Superior temporal gyrus (tissue), 1 donor: ENCODE measurements around the gene ODAD4.

Source experiments
- DNase-seq: peaks from one replicate; pipeline ENCODE4 v3.0.0-alpha.2; 2016; ENCODE audit errors: extremely low spot score

The ODAD4 gene

GRCh38 chr17:41939693-41940090 lies 9.3 kb downstream of the ODAD4 start:
- DNase-seq = no peak

DNA sequence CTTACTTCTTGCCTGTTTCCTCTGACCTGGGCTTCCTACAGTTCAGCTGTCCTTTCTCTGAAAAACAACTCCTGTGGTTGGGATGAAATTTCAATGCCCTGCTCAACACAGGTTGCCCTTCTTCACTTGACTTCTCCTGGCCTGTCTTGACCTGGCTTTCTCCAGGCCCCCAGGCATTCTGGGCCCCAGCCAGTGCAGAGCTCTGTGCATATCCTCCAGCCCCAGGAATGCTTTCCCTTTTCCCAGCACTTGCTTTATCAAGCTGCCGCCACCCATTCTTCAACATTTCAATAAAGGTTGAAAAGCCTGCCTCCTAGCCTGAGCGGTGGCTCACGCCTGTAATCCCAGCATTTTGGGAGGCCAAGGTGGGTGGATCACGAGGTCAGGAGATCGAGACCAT lies 10.8 kb downstream of the ODAD4 start:
- no peak for DNase-seq

GRCh38 chr17:41942626-41943373 lies 12.4 kb downstream of the ODAD4 start:
- no peak for DNase-seq

DNA sequence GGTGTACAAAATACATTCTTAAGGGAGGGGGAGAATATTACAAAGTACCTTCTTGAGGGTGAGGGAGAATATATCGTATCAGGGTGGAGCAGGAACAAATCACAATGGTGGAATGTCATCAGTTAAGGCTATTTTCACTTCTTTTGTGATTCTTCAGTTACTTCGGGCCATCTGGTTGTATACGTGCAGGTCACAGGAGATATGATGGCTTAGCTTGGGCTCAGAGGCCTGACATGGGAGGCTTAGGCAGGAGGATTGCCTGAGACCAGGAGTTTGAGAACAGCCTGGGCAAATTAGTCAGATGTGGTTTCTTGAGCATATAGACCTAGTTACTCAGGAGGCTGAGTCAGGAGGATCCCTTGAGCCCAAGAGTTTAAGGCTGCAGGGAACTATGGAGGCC lies 13.1 kb downstream of the ODAD4 start:
- DNase-seq = no peak

GRCh38 chr17:41944943-41945342 lies 14.5 kb downstream of the ODAD4 start:
- no peak for DNase-seq

DNA sequence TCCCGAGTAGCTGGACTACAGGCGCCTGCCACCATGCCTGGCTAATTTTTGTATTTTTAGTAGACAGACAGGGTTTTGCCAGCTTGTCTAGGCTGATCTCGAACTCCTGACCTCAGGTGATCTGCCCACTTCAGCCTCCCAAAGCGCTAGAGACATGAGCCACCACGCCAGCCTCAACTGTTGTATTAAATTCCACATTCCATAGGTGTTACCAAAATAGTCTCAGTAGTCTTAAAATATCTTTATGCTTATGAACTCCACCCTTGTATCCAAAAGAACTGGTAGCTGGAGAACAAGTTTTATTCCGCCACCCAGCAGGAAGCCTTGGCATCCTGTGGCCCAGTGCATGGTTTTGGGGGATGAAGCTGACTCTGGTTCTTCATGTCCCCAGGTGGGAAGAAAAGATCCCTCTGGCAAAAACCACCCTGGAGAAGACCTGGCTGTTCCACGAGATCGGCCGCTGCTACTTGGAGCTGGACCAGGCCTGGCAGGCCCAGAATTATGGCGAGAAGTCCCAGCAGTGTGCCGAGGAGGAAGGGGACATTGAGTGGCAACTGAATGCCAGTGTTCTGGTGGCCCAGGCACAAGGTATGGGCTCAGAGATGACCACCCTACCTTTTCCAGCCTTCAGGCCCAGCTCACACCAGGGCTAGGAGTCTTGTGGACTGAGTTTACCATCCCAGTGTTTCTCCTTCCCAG lies 18.5 kb downstream of the ODAD4 start:
- no peak for DNase-seq

GRCh38 chr17:41956522-41956921 lies 26.1 kb downstream of the ODAD4 start:
- no peak for DNase-seq

GRCh38 chr17:41957031-41957868 lies 26.8 kb downstream of the ODAD4 start:
- DNase-seq = no peak

DNA sequence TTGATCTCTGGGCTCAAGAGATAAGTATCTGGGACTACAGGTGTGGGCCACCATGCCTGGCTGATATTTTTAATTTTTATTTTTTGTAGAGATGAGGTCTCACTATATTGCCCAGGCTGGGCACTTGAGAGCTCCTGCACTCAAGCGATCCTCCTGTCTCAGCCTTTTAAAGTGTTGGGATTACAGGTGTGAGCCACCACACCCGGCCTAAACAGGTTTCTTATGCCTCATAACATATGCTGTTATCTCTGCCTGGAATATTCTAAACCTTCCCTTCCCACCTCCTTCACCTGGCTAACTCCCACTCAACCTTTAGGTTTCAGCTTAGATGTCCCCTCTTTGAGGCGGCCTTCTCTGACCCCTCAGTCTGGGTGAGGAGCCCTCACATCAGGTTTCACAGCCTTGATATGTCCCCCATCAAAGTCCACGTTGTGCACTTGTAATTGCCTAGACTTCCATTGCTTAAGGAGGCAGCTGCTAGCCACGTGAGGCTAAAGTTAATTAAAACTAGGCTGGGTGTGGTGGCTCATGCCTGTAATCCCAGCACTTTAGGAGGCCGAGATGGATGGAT lies 27.5 kb downstream of the ODAD4 start:
- DNase-seq = no peak

DNA sequence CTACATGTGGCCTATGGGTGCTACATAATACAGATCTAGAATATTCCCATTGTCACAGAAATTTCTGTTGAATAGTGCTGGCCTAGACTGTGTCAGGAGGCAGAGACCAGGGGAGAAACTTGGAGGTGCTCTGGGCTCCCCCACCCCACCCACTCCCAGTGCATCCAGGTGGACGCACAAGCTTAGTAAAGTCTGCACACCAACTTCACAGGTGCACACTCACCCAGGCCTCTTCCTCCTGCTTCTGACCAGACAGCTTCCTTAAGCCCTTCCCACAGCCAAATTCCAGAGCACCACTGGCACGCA lies 28.6 kb downstream of the ODAD4 start:
- DNase-seq = no peak

DNA sequence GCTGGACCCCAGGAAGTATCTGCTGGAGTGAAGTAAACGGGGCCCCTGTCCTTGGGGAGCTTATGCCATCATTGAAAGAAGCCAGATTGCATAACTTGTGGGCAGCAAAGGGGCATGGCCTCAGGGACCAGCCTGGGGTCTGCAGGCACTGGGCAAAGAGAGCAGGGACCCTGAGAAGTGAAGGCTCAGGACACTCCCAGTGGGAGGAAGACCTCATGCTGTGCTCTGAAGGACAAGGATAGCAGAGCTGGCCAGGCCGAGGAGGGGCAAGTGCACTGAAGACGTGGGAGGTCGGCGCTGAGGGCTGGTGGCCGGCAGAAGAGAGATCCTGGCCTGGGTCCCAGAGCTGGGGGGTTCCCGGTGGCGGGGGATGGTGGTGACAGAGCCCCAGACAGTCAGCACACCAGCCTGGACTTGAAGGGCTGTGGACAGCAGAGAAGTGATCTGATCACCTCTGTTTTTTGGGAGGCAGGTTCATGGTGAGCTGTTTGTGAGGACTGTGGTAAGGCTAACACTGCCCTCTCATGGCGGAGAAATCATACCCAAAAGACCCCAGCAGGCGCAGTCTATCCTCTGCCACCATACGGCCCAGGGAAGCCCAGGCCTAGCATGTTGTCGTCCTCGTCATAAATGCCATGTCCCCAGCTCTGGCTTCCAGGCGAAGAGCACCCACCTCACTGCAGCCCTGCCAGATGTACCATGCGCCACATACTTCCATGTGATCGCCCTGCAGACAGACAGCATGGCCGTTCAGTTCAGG lies 29.1 kb downstream of the ODAD4 start:
- peak; percentile 56 for DNase-seq

DNA sequence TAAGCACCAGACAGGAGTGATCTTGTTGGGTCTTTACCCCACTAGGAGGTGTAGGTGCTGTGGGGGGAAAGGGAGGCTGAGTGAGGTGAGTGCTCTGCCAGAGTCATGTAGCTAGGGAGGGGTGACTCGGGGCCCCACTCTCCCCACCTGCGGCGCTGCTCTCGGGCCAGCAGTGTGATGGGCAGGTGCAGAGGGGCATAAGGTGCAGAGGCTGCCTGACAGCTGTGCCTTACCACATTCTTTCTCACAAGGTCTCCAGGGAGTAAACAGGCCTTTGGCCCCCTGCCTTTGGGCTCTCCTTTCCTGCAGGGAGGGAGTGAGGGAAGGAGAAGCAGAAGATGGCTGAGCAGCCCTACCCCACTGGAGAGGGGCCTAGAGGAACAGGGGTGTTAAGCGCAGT lies 31.7 kb downstream of the ODAD4 start:
- no peak for DNase-seq

DNA sequence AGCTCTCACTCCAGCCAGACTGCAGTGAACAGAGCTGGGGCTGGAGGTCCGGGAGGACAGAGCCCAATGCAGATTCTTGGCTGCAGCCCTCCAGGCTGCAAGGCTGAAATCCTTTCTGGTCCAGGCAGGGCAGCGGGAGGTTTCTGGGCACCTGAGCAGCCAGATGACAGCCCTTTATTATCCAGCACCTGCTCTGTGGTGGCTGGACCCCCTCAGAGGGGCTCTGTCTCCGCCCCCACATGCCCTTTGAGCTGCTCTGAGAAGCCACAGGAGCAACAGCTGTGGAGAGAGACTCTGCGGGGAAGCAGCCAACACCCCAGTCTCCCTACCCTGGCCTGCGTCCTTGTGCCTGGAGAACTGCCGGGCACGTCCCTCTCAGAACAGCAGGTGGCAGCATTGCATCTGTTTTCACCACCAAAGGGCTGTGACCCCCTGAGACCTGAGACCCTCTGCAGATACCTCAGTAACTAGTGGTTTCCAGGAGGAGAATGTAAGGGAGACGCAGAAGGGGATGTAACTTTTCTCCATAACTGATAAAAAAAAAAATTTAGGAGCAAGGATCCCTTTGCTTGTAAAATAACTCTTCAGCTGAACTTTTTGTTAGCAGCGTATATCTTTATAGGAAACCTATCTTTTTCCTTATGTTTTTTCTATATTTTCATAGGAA lies 32.5 kb downstream of the ODAD4 start:
- peak; percentile 91 for DNase-seq

DNA sequence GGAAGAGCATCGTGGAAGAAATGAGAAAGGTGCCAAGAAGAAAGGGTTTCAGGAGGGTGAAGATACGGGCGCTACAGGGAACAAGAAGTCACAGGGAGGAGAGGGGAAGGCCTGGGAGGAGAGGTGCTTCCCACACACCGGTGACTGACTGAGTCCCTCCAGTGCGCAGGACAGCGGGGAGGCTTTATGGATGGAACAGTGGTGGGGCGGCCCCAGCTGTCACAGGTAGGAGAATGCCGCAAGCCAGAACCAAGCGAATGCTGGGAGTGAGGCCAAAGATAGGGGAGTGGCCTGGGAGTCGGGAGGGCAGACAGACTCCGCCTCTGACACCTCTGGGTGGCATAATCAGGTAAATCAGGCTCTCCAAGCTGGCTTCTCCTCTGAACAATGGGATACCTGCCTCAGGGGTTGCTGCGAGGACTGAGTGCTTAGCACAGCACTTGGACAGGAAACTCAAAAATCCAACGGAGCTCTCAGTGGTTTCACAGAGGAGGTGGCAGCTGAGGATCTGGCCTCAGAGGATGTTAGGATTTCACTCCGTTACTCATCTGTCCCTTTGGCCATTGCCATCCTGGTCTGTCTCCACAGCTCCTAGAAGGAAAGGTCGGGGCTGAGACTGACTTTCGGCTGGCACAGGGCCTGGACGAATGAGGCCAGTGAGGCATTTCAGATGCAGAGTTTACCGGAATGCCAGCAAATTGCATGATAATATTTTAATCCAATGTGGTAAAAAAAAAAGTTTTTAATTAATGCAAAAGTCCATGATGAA lies 35.5 kb downstream of the ODAD4 start:
- DNase-seq = no peak

DNA sequence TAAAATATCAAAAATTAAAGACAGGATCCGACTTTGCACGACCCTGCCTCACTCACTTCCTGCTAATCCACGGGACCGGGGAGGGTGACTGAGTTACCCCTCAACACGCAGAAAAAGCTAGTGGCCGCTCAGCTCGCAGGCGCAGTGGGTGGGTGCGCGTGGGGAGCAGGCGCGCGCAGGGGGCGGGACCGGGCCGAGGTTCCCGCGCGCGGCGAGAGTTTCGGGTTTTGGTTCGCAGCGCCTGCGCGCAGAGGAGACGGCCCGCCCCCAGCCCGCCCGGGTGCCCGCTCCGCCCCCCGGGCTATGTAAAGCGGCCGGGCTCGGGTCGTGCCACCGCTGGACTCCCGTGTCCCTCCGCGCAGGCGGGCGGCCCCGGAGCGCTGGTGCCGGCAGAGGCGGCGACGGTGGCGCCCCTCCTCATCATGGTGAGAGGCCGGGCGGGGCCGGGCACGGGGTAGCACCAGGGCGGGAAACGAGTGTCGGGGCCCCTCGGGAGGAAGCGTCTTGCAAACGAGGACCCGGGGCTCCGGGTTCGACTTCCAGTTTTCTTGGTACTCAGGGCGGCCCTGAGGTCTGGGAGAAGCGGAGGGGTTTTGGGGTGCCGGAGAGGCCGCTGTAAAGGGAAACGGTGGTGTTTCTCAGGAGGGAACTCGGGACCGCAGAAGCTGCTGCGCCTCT lies 36.2 kb downstream of the ODAD4 start, which contains the start of gene CNP:
CNP (plus strand) TSS at position 333 of the 678 bp plus-strand sequence; CDS start at position 423, 90 bp downstream.
- peak; percentile 94 for DNase-seq

GRCh38 chr17:41967141-41967920 lies 36.9 kb downstream of the ODAD4 start:
- peak; percentile 98 for DNase-seq

DNA sequence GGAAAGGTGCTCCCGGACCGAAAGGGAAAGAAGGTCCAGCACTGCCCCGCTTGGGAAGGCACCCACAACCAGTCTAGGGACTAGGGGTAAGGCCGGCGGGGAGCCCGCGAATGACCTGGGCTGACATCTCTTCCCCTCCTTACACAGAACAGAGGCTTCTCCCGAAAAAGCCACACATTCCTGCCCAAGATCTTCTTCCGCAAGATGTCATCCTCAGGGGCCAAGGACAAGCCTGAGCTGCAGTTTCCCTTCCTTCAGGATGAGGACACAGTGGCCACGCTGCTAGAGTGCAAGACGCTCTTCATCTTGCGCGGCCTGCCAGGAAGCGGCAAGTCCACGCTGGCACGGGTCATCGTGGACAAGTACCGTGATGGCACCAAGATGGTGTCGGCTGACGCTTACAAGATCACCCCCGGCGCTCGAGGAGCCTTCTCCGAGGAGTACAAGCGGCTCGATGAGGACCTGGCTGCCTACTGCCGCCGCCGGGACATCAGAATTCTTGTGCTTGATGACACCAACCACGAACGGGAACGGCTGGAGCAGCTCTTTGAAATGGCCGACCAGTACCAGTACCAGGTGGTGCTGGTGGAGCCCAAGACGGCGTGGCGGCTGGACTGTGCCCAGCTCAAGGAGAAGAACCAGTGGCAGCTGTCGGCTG lies 37.6 kb downstream of the ODAD4 start:
- DNase-seq = no peak

DNA sequence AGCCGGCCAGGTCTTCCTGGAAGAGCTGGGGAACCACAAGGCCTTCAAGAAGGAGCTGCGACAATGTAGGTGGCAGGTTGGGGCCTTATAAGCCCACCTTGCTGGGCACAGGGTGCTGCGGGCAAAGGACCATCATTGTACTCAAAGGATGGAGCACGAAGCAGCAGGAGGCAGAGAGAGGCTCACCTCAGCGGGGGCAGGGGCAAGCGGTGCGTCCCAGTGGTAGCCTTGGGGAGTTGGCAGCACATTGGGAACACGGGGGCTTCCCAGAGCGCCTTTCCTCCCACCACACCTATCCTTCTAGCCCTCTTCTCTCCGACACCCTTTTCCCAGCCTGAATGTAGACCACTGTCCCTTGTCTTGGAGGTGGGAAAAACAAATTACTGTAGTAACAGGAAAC lies 38.3 kb downstream of the ODAD4 start:
- no peak for DNase-seq
